GM21825 (cell line): ENCODE measurements around the gene LCLAT1.

Experiments used
- ATAC-seq: cut with Tn5 transposase; IDR thresholded peaks from one replicate; pipeline ENCODE4 v1.9.1; 2021; ENCODE audit warnings: mild to moderate bottlenecking, moderate library complexity; ENCODE audit not compliant: unreplicated experiment

LCLAT1 gene

DNA sequence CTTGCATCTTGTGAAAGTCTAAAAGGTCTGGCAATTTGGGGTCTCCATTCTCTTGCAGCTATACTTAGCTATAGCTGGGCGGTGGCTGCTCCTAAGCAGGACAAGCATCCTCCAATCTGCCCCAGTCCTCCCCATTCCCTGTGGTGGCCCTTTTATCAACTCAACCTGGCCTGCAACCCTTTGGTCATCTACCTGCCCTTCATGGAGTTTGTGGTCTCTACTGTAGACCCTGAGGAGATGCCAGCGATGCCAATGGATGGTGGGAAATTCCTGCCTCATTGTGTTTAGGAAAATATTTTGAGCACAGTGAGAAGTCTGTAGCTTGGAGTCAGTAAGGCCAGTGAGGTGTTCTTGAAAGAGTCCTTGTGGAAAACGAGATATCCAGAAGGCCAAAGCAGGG is 216.8 kb downstream of the LCLAT1 start:
- no peak for ATAC-seq

DNA sequence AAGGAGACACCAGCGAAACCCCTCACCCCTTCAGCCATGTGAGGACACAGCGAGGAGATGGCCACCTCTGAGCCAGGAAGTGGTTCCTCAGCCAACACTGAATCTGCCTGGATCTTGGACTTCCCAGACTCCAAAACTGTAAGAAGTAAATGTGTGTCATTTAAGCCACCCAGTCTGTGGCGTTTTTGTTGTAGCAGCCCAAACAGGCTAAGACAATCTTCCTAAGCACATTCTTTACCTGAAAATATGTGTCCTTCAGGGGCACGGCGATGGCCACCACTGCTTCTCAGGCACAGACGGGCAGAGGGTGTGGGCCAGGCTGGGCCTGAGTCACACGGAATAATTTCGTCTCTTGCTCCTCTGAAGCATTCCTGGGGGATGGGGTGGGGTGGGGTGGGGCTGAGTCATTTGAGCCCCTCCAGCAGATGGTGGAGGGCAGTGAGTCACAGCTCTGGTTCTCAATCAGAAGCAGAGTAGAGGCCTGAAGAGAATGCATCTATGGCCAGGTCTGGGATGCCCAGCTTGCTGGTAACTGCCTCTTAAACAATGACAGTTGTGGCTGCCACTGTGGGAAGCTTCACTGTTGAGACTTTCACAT is 217.8 kb downstream of the LCLAT1 start:
- ATAC-seq, result no peak

DNA sequence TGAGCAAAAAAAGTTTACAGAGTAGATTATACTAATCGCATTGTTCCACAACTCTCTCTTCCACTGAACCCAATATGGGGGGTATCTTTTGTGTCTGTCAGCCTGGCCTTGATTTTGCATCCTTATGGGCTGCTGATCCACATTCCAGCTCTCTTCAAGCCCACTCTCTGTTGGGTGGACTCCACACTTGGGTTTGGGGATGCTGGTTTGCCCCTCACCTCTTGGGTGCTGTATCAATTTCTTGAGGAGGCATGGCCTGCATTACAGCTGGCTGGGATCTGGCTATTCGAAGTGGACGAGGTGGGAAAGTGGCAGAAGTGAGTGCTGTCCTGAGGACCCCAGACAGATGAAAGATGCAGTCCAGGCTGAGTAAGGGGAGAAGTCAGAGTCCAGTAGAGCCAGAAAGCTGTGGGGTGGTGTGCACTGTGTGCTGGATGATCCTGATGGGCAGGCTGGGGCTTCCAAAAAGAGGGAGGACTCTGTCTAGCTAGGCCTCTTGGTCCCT is 218.8 kb downstream of the LCLAT1 start:
- ATAC-seq, result no peak

DNA sequence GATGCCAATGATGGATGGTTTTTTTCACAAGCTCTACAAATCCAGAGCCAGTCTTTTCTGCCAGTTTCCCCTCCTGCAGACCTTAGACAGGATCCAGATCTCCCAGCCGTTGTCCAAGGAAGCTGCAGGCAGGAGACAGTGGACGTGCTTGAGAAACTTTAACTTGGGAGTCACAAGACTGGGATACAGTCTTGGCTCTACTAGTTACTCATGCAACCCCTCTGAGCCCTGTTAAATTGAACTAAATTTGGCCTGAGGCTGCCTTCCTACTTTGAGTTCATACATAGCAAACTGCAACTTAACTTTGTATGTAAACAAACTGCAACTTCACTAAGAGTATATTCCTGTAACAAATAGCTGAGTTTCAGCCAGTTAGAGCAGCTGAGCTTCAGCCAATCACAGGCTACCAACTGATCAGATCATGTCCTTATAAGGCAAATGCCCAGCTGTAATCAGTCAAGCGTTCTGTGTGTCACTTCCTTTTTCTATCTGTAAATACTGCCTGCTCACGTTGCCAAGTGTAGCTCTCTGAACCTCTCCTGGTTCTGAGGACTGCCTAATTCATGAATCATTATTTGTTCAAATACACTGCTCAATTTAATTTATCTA is 219.3 kb downstream of the LCLAT1 start:
- no peak for ATAC-seq

DNA sequence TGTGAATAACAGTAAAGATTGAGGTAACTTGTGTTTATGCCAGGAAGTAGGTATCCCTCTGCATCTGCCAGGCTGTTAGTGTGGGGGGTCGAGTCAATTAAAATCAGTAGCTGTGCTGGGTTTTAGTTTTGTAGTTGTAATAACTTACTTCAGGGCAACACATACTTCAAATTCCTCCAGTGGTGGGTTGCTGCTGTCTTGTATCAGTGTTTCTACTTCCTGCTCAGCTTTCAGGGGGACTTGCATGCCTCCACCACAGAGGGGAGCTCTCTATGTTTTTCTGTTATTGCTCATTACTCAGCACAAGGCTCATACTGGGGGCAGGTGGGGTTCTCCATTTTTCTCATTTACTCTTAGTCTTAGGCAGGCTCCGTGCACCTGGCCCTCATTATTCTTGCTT is 223.4 kb downstream of the LCLAT1 start:
- no peak for ATAC-seq

DNA sequence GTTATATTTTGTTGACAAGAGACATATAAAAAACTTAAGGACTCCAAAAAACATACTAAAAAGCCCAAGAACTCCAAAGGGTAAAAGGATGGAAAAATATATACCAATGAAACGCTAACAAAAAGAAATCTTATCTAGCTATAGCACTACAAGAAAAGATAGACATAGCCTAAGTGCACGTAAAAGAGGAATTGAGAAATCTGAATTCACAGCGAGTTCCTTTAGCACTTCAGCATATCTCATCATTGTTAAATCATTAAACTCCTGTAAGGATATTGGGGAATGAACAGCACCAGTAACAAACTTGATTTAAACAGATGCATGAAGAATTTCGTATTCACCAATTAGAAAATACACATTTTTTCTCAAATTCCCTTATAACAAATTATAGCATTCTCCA is 226.1 kb downstream of the LCLAT1 start:
- no peak for ATAC-seq

DNA sequence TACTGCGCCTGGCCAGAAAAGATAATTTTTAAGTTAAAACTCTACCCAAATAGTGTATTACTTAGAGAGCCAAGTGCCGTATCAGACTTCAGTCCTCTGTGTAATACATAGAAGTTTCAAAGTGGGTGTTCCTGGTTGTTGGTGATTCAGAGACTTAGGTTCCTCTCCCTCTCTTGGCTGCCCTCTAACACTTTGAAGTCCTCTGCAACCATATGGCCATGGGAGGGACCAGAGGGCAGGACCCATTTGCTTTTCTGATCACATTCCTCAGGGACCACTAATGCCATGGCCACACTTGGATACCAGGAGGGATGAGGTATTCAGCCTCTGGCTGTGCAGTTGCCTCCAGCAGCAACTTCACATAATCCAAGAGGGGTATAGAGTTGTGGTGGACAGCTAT is 228.7 kb downstream of the LCLAT1 start:
- ATAC-seq, result no peak

DNA sequence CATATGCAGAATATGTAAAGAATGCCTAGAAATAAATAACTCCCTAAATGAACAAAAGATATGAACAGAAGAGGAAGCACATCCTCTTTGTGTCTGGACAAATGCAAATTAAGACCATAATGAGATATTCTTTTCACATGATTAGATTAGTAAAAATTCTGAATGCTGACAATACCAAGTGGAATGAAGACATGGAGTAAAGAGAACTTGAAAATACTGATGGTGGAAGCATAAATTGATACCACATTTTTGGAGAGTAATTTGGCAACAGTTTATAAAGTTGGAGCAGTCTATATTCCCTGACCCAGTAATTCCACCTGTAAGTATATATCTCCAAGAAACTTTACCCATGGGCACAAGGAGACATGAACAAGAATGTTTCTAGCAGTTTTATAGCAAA is 230.2 kb downstream of the LCLAT1 start:
- no peak for ATAC-seq

DNA sequence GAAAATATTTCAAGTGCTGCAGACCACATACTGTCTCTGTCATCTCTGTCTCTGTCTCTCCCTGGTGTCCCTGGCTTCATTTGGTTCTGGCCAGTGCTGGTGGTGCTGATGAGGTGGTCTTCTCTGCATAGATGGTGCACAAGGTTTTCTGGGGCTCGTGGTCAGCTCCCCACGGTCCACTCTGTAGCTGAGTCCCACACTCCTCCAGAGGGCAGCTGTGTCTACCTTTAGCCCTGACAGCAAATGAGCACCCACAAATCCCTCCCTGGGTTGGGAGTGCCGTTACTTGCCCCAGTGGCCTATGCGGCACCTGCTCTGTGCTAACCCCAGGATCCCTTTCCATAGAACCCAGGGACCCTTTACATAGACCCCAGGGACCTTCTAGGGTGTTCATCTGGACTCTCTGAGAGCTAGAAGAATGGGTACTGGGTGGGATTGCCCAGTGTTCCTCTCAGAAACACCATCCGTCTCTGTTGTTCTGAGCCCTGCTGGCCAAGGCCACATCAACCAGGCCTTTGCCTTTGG is 230.9 kb downstream of the LCLAT1 start:
- ATAC-seq, result no peak

DNA sequence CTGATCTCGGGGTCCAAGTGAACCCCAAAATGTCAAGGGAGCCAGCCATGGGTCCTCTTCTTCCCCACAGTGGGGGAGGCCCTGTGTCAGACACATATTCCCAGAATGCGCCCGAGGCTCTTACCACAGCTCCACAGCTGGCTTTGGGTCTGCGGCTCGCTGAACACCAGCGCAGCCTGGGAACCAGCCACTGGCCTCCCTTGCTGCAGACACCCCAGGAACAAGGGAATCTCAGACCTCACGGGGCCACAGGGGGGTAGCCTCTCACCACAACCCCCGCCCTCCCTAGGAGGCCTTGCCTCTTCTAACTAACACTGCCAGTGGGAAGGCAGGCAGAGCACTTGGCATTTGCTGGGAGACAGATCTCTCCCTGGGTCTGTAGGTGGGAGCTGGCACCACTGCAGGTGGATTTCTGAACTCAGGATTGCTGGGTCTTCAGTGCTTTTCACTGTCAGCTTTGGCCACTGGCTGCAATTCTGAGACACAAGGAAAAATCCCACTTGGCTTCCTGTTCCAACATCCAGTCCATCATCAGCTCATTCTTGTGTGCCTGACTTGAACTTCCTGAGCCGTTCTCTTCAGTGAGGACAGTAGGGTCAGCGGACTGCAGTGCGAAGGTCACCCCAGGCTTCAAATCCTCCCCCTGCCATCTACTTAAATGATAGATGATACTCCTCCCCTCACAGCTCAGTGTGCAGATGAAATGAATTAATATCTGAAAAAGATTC is 231.5 kb downstream of the LCLAT1 start:
- no peak for ATAC-seq

DNA sequence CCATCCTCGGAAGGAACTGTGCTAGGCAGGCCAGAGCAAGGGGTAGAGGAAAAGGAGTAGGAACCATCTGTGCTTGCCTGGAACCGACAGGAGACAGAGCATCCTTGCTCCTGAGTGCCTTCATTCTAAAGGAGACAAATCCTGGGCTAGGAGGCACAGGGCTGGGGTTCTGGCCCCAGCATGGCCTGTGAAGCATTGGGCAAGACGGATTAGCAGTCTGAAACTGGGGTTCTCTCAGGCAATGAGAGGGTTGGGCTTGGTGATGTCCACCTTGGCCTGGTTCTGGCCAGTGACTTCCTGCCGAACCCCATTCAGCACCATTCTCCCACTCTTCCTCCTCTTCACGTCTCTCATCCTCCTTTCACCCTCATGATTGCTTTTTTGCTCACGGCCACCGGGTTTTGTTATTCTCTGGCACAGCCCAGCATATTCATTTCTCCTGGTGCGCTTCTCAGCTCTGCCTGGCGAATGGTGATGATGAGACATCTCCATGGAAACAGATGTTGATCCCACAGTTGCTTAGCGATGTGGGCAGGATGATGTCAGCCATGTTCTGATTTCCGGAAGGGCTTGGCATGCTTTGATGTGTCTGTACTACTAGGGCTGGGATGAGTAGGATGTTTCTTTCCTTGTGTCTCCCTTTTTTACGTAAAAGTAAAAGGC is 232.5 kb downstream of the LCLAT1 start:
- ATAC-seq, result no peak

DNA sequence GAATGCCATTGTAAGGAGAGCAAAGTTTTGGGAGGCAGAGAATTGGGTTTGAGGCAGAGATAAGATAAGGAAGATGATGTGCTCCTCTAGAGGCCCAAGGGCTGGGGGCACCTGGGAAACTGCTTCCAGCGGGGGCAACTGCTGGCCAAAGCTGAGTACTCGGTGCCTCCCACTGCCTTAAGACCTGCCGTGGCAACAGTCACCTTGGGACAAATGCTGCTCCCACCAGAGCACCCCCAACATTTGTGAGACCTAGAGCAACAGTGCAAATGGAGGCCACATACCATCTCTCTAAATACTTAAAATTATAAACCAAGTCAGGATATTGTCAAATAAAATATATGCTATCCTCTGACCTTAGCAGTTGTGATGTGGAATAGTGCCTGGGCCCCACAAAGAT is 233.1 kb downstream of the LCLAT1 start:
- no peak for ATAC-seq

DNA sequence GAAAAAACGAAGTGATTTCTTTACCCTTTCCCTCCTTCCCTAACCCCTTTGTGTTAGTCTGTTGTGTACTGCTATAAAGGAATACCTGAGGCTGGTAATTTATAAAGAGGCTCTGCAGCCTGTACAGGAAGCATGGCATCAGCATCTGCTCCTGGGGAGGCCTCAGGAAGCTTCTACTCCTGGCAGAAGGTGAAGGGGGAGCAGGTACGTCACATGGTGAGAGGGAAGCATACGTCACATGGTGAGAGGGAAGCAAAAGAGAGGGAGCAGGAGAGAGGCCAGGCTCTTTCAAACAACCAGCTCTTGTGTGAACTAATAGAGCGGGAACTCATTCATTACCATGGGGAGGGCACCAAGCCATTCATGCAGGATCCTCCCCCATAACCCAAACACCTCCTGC is 234.0 kb downstream of the LCLAT1 start:
- no peak for ATAC-seq

DNA sequence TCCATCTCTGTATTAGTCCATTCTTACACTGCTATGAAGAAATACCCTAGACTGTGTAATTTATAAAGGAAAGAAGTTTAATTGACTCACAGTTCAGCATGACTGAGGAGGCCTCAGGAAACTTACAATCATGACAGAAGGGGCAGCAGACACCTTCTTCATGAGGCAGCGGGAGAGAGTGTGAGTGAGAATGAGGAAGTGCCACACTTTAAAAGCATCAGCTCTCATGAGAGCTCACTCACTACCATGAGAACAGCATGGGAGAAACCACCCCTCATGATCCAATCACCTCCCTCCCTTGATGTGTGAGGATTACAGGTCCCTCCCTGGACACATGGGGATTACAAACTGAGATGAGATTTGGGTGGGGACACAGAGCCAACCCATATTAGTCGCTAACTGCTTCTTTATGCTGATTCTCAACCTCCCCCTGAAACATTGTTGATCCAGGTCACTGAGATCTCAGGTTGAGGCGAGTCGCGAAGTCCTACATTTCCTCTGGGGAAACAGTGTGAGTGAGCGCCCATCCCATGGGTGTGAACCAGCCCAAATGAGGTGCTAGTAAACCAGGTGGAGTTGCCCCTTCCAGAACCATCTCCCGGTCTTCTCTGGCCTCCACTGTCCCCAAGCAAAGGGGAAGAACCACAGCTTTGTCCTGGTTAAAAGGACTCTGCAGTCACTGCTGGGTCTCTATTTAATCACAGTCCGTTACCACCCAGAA is 236.3 kb downstream of the LCLAT1 start:
- ATAC-seq, result no peak

DNA sequence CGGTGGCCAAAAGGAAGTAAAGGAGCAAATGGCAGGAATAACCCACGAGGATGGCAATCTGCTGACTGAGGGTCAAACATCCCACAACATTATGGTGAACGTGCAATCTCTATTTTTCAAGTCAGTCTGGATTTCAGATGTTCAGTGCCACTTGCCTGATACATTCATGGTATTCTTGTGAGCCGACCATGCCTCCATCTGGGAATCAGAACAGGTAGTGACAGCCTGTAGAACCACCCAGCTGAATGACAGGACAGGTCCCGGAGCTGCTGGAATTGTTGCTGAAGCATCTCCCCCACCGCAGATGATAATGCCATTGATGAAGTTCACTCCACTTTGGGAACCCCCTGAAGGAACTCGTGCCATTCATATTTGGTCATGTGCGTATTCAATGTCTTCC is 237.0 kb downstream of the LCLAT1 start:
- no peak for ATAC-seq

DNA sequence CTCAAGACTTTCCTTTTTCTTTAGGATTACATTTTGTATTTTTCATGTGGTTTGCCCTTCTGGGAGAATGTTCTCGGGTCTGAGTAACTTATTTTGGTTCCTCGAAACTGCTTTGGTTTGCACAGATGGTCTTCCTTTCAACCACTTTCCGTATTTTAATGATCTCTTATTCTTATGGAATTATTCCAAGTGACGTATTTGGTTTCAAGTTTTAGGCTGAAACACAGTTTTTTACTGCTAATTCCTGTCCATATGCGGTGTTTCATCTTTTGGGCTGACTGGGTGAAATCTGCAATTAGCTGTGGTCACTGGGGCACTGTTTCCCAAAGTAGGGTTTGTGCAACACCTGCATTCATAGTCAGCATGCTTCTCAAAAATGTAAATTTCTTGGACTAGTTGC is 237.5 kb downstream of the LCLAT1 start:
- ATAC-seq, result no peak

DNA sequence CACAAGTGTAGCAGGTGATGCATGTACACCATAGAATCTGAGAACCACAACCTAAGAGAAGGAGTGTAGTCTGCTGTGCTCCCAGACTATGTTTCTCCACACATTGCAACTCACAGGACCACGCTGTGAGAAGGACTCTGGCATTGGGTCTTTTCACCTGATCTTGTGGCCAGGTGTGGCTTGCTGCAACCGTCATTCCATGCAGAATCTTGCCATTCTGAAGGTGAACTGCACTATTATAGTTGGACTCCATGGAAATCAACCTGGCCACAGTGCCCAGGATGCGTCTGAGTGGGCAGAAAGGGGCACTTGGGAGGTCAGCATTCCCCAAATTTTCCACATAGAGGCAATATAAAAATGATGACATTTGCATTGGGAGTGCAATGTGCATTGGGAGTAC is 237.9 kb downstream of the LCLAT1 start:
- no peak for ATAC-seq

DNA sequence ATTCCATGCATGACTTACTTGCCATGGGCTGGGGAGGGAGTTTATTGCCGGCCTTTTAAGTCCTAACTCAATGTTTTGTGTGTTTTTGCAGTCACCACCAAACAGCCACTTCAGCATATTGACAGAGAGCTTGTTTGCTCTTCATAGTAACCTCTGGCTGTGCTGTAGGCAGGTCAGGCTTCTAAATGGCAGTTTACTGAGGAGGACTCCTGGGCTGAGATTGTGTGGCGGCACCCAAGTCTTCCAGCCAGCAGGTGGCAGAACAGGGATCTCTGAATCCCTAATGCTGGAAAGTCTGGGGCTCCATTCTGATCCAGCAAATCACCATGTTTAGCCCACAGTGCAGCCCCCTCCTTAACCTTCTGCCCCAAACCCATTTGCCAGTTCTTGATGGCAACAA is 239.0 kb downstream of the LCLAT1 start:
- no peak for ATAC-seq

DNA sequence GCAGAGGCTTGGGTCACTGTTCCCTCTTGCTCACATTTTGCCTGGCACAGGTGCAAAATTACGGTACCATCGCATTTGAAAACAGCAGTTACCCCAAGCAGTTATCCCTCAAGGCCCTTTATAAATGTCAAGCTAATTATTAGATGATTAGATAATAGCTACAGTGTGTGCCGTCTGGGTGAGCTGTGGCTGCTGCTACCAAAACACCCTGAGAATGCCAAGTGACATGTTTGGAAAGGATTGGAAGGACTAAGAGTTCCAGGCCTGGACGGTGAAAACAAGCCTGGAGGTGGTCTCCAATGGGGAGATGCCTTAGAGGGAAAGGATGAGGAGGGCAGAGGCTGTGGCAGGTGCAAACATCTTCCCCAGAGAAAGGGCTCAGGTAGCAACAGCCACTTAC is 239.6 kb downstream of the LCLAT1 start:
- no peak for ATAC-seq

DNA sequence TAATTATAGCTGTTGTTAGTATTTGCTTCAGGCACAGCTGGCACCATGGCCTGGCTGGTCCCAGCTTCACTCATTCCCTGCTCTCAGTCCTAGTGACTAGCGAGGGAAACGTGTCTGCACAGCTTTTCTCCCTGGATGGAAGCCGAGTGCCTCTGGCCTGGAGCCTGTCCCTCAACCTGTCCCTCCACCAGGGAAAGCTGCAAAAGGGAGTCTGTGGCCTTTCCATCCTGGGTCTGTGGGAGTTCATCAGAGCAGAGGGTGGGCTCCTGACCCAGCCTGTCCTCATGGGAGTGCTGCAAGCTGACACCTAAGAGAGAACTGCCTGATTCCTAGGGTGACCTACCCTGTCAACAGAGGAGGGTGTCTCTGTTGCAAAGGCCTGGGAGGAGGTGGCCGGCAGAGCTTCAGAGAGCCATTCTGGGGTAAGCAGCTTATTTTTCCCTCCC is 241.9 kb downstream of the LCLAT1 start:
- ATAC-seq, result no peak
